ENCODE data around the gene MTA2. TPM values are rescaled to one million over a fixed set of nuclear protein-coding genes. Genes with fewer than 3 reads are reported as not detected.
"Not testable (repeated sequence)": the region's sequence is repeated elsewhere in the genome, so short reads cannot be mapped to it uniquely, and the experiment has no call there.

MTA2 gene
- total and polyA plus RNA-seq, 2 donors (not counting 1 experiment from before 2014, with no cell fraction given), result 37.2 to 139 TPM

GRCh38 chr11:62552485-62553079 lies 49.1 kb downstream of the MTA2 start:
- Mint-ChIP-seq H3K9me3 (ENCODE audit: insufficient read depth) (no peaks in the 10 kb centered on the region), H3K27me3 (no peaks in the 10 kb centered on the region), H3K4me1 (peaks cover 82% of the 10 kb centered on the region), H3K4me3 (peak overlapping the region; percentile 82), H3K27ac (peak overlapping the region; percentile 96)
- Histone ChIP-seq H4K20me1 (ENCODE audit: control insufficient read depth, insufficient read depth, low read length, poor library complexity, severe bottlenecking) (no peaks in the 10 kb centered on the region), H3K27me3 (replicated peaks in 1 of 4; ENCODE audit: control extremely low read depth in 1 of 4, control insufficient read depth in 3 of 4, insufficient read depth in 4 of 4, low read length in 3 of 4) (no peaks in the 10 kb centered on the region), H2AFZ (ENCODE audit: insufficient read depth, low read depth, low read length, poor library complexity, severe bottlenecking) (peak overlapping the region; percentile 20), H3K4me1 (ENCODE audit: control insufficient read depth in 2 of 2, insufficient read depth in 2 of 2, low read length in 2 of 2) (peaks cover 75 to 80% of the 10 kb centered on the region in 2 donors), H3K4me2 (replicated peaks; ENCODE audit: low read depth, low read length, poor library complexity, severe bottlenecking) (peak overlapping the region; percentile 74), H3K9me3 (ENCODE audit: control extremely low read depth in 1 of 3, control insufficient read depth in 2 of 3, insufficient read depth in 1 of 3, low read length in 2 of 3) (no peaks in the 10 kb centered on the region), H3K27ac (ENCODE audit: low read length in 2 of 2) (peak overlapping the region; percentile 98 to 99), H3K4me3 (ENCODE audit: control extremely low read depth in 1 of 5, extremely low read depth in 1 of 5, insufficient read depth in 1 of 5, low read depth in 2 of 5, low read length in 4 of 5) (peak overlapping the region in 1 of 5 experiments; percentile 48), H3K9ac (ENCODE audit: low read length) (peak overlapping the region; percentile 54), H3K79me2 (ENCODE audit: control insufficient read depth, insufficient read depth, low read length) (peaks cover 20% of the 10 kb centered on the region), H3K36me3 (replicated peaks in 1 of 2; ENCODE audit: control extremely low read depth in 1 of 2, control insufficient read depth in 1 of 2, extremely low read depth in 1 of 2, insufficient read depth in 2 of 2, low read length in 1 of 2) (no peaks in the 10 kb centered on the region)
- 67% methylated on average over 4 of the region's 4 CpGs for WGBS (ENCODE audit: insufficient coverage)
- ChIA-PET CTCF (interaction anchor here (0.6 to 13.2 kb wide), 15 partner anchors 7 to 595 kb away, joined by 3 to 376 read pairs (median 4); partner anchors contain the start of genes EEF1G, SLC3A2 and TUT1), POLR2A (interaction anchor here (0.6 to 9.3 kb wide), 12 partner anchors 8 to 288 kb away, joined by 3 to 119 read pairs (median 6); partner anchors contain the start of genes EEF1G, INTS5, TUT1 and WDR74)
- ATAC-seq (ENCODE audit: low read depth) (no peak), DNase-seq (no peak)
- intact Hi-C loops (cut with micrococcal nuclease), result no loop called here
- TF ChIP-seq CTCF (IDR thresholded peaks at IDR 0.05), result no peak

- ChIA-PET POLR2A (interaction anchor here (0.7 to 3.4 kb wide), 2 partner anchors 41 to 409 kb away, joined by 3 to 12 read pairs; partner anchors contain the start of gene TUT1), CTCF (interaction anchor here (0.6 to 13.2 kb wide), 7 partner anchors 10 to 654 kb away, joined by 3 to 376 read pairs (median 5); no protein-coding TSS in a partner anchor)
- Mint-ChIP-seq H3K27ac (peak overlapping the region; percentile 96), H3K4me1 (peaks cover 71% of the 10 kb centered on the region)
- H3K9ac ChIP-seq (ENCODE audit: low read length); H3K9me3 Mint-ChIP-seq (ENCODE audit: insufficient read depth); H3K36me3 ChIP-seq (replicated peaks in 1 of 2; ENCODE audit: control extremely low read depth in 1 of 2, control insufficient read depth in 1 of 2, extremely low read depth in 1 of 2, insufficient read depth in 2 of 2, low read length in 1 of 2); H3K9me3 ChIP-seq (ENCODE audit: control extremely low read depth in 1 of 3, control insufficient read depth in 2 of 3, insufficient read depth in 1 of 3, low read length in 2 of 3); H3K27me3 ChIP-seq (replicated peaks in 1 of 4; ENCODE audit: control extremely low read depth in 1 of 4, control insufficient read depth in 3 of 4, insufficient read depth in 4 of 4, low read length in 3 of 4); H3K4me3 ChIP-seq (ENCODE audit: control extremely low read depth in 1 of 5, extremely low read depth in 1 of 5, insufficient read depth in 1 of 5, low read depth in 2 of 5, low read length in 4 of 5); DNase-seq; intact Hi-C loops (cut with micrococcal nuclease); H3K4me3 Mint-ChIP-seq; H2AFZ ChIP-seq (ENCODE audit: insufficient read depth, low read depth, low read length, poor library complexity, severe bottlenecking); H3K27me3 Mint-ChIP-seq; H3K4me2 ChIP-seq (replicated peaks; ENCODE audit: low read depth, low read length, poor library complexity, severe bottlenecking); H4K20me1 ChIP-seq (ENCODE audit: control insufficient read depth, insufficient read depth, low read length, poor library complexity, severe bottlenecking); ATAC-seq (ENCODE audit: low read depth): not testable (repeated sequence)
- 100% methylated on average over 1 of the region's 2 CpGs for WGBS (ENCODE audit: insufficient coverage)
- Histone ChIP-seq H3K79me2 (ENCODE audit: control insufficient read depth, insufficient read depth, low read length) (peaks cover 39% of the 10 kb centered on the region), H3K4me1 (ENCODE audit: control insufficient read depth in 2 of 2, insufficient read depth in 2 of 2, low read length in 2 of 2) (peaks cover 62 to 68% of the 10 kb centered on the region in 2 donors), H3K27ac (ENCODE audit: low read length in 2 of 2) (peak overlapping the region in 1 of 2 donors; percentile 98)
Measured at GRCh38 chr11:62550478-62550877, 51.2 kb downstream of the MTA2 start.

Data from B cell (primary cell).